Endothelial cell of umbilical vein (primary cell): ENCODE data around the gene TEKT5. TPM values are rescaled to one million over a fixed set of nuclear protein-coding genes. Genes with fewer than 3 reads are reported as not detected.

Experiments
- BruUV-seq: library from RNA; stranded (reverse); fragments of 400-500 nt; replicated peaks from 2 replicates; lab custom pipeline; 2021; lab: Mats Ljungman, UMichigan
- CTCF ChIA-PET: fragments of 300-600, 350-600 bp; sonication (Branson Sonifier 250); formaldehyde crosslinking; loops from one replicate; lab custom pipeline; 2021; ENCODE audit warnings: antibody characterized with exemption, inconsistent platforms; lab: Charles Lee
- POLR2A ChIA-PET: fragments of 300-600, 350-600 bp; sonication (Branson Sonifier 250); formaldehyde crosslinking; loops from one replicate; lab custom pipeline; 2021; ENCODE audit warnings: antibody characterized with exemption, inconsistent platforms; lab: Charles Lee
- DNase-seq: peaks from one replicate; pipeline ENCODE4 v3.0.0-alpha.2; 2011; ENCODE audit warnings: low read depth, low spot score
- FAIRE-seq: peaks from 2 replicates; lab custom pipeline; 2011; peaks lifted over from hg19 to GRCh38; lab: Jason Lieb, UNC
- H2AFZ ChIP-seq: 2 replicates; pipeline ENCODE4 v1.6.0; 2012; ENCODE audit warnings: low read depth, low read length, control low read depth, inconsistent platforms
- H3K27ac ChIP-seq: 2 replicates; pipeline ENCODE4 v1.5.1; 2011; ENCODE audit warnings: low read depth, mild to moderate bottlenecking, control low read depth, low read length, moderate library complexity; ENCODE audit not compliant: insufficient read depth
- H3K27me3 ChIP-seq, 2 experiments: 2 replicates each; pipeline versions ENCODE4 v1.6.0 to v1.6.1; 2011; ENCODE audit warnings: low read length in 2 of 2, mixed read lengths in 1 of 2; ENCODE audit not compliant: control insufficient read depth in 2 of 2, insufficient read depth in 2 of 2
- H3K36me3 ChIP-seq, 2 experiments: 2 replicates in 1 of 2; 3 replicates in 1 of 2; pipeline ENCODE4 v1.5.1; 2011; ENCODE audit warnings: low read length in 2 of 2, mild to moderate bottlenecking in 1 of 2, moderate library complexity in 1 of 2; ENCODE audit not compliant: control insufficient read depth in 2 of 2, insufficient read depth in 2 of 2; ENCODE audit errors: extremely low read depth in 1 of 2
- H3K4me1 ChIP-seq: 3 replicates; pipeline ENCODE4 v1.5.1; 2011; ENCODE audit warnings: mild to moderate bottlenecking, low read length; ENCODE audit not compliant: control insufficient read depth, insufficient read depth; ENCODE audit errors: extremely low read depth
- H3K4me2 ChIP-seq: 2 replicates; pipeline ENCODE4 v1.6.1; 2011; ENCODE audit warnings: low read length, control low read depth, mixed read lengths; ENCODE audit not compliant: insufficient read depth
- H3K4me3 ChIP-seq, 3 experiments: fragments of 200-600 bp in 1 of 3; sonication (generic), shearing (Covaris generic) in 1 of 3; replicated peaks in 1 of 3; 2 replicates each; pipeline ENCODE4 v1.5.1; 2011 to 2016; ENCODE audit warnings: control low read depth in 3 of 3, low read length in 3 of 3, mild to moderate bottlenecking in 2 of 3, inconsistent platforms in 1 of 3, low read depth in 1 of 3, moderate library complexity in 1 of 3; ENCODE audit not compliant: insufficient read depth in 1 of 3
- H3K79me2 ChIP-seq: 2 replicates; pipeline ENCODE4 v1.6.0; 2012; ENCODE audit warnings: low read length, inconsistent platforms; ENCODE audit not compliant: control insufficient read depth, insufficient read depth
- H3K9ac ChIP-seq: replicated peaks from 2 replicates; pipeline ENCODE3; 2011; ENCODE audit warnings: low read length, control low read depth; ENCODE audit not compliant: insufficient read depth; ENCODE audit errors: extremely low read depth
- H3K9me1 ChIP-seq: replicated peaks from 3 replicates; pipeline ENCODE4 v1.6.0; 2011; ENCODE audit warnings: mild to moderate bottlenecking, low read length; ENCODE audit not compliant: control insufficient read depth, insufficient read depth; ENCODE audit errors: extremely low read depth
- H3K9me3 ChIP-seq: replicated peaks from 2 replicates; pipeline ENCODE4 v1.5.1; 2012; ENCODE audit warnings: low read length, inconsistent platforms; ENCODE audit not compliant: control insufficient read depth, insufficient read depth
- H4K20me1 ChIP-seq: replicated peaks from 2 replicates; pipeline ENCODE3; 2011; ENCODE audit warnings: mild to moderate bottlenecking, low read length; ENCODE audit not compliant: control insufficient read depth, insufficient read depth; ENCODE audit errors: extremely low read depth
- CTCF ChIP-seq, 2 donors: IDR thresholded peaks; 1 replicate in 1 of 2; 2 replicates in 1 of 2; pipeline ENCODE4 v1.5.1; 2011; ENCODE audit warnings: low read length in 2 of 2, mild to moderate bottlenecking in 2 of 2, moderate library complexity in 2 of 2, control low read depth in 1 of 2, inconsistent platforms in 1 of 2, low read depth in 1 of 2; ENCODE audit not compliant: insufficient read depth in 1 of 2; ENCODE audit errors: extremely low read depth in 1 of 2
- GATA2 ChIP-seq: IDR thresholded peaks from 2 replicates; pipeline ENCODE4 v1.7.0; 2011; ENCODE audit warnings: low read depth, mild to moderate bottlenecking, moderate library complexity, mixed read lengths, low read length; ENCODE audit not compliant: insufficient read length, insufficient read depth
- POLR2A ChIP-seq: IDR thresholded peaks from 2 replicates; pipeline ENCODE4 v1.6.1; 2012; ENCODE audit warnings: low read depth, mild to moderate bottlenecking, control low read depth, low read length
- POLR2AphosphoS5 ChIP-seq: IDR thresholded peaks from 2 replicates; pipeline ENCODE4 v1.6.1; 2012; ENCODE audit warnings: low read depth, mild to moderate bottlenecking, control low read depth, low read length, moderate library complexity; ENCODE audit not compliant: insufficient read depth
- dilution Hi-C: fragments of 300-500 bp; cut with MboI; formaldehyde crosslinking; loops from one replicate; pipeline ENCODE4 v1.15.0; 2019; ENCODE audit warnings: low sequenced_read_pairs; ENCODE audit not compliant: extremely low pct_ligation_motif_present
- intact Hi-C: fragments of 100-400 bp; cut with micrococcal nuclease; formaldehyde crosslinking; loops from one replicate; pipeline ENCODE4 v1.10.0; 2022
- polyA plus RNA-seq, 4 experiments: library from polyadenylated mRNA; depleted of rRNA in 3 of 4; stranded (reverse) in 3 of 4; unstranded in 1 of 4; fragments of >200 nt; gene quantifications; 2 replicates each; pipeline versions ENCODE4 v1.2.1 to v1.2.3, GENCODE V29; 2011 to 2012; ENCODE audit warnings: missing spikeins in 1 of 4
- total RNA-seq: library from RNA; stranded (reverse); gene quantifications from 2 replicates; pipeline ENCODE4 v1.2.3, GENCODE V29; 2021

Gene TEKT5
- total and polyA plus RNA-seq, 2 donors (not counting 3 experiments of a cell fraction or from before 2014, with no cell fraction given): not detected

DNA sequence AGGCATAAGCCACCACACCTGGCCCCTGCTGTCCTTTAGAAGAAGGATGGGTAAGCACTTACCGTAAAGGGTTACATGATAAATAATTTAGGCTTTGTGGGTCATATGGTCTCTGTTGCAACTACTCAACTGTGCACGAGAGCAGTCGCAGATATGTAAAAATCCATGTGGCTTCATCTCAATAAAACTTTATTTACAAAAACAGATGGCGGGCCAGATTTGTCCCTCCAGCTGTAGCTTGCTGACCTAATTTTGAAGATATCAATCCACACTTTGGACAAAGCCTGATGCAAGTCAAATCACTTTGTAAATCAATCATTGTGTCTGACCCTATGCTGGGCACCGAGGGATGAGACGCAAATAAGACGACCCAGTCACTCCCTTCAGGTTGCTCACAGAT lies 12.1 kb downstream of the TEKT5 start:
- intact Hi-C loops: no loop called here
- BruUV-seq: no TSS peak
- dilution Hi-C loops: no loop called here
- no peaks in the 10 kb centered on the region for H3K9me1 ChIP-seq
- H4K20me1 ChIP-seq: no peaks in the 10 kb centered on the region
- H3K9me3 ChIP-seq: no peaks in the 10 kb centered on the region
- H3K9ac ChIP-seq: no peak overlapping the region
- FAIRE-seq: no peak
- H2AFZ ChIP-seq: no peak overlapping the region
- no peaks in the 10 kb centered on the region for H3K4me1 ChIP-seq
- H3K4me2 ChIP-seq: no peak overlapping the region
- no peak for DNase-seq
- POLR2A ChIA-PET: no interaction called here
- TF ChIP-seq POLR2AphosphoS5 (no peak), CTCF (IDR thresholded peaks at IDR 0.05; ENCODE audit: extremely low read depth in 1 of 2, insufficient read depth in 1 of 2, low read depth in 1 of 2, low read length in 2 of 2) (no peak), GATA2 (no peak), POLR2A (no peak)
- no peaks in the 10 kb centered on the region for H3K36me3 ChIP-seq
- no peak overlapping the region for H3K4me3 ChIP-seq
- no peak overlapping the region for H3K27ac ChIP-seq
- no peaks in the 10 kb centered on the region for H3K27me3 ChIP-seq
- CTCF ChIA-PET: no interaction called here
- H3K79me2 ChIP-seq: no peaks in the 10 kb centered on the region
